Ovary (tissue), 9 donors: ENCODE data around the gene CGNL1. TPM values are rescaled to one million over a fixed set of nuclear protein-coding genes. Genes with fewer than 3 reads are reported as not detected.

Experiments used
- DNase-seq, 5 donors: peaks; one replicate each; pipeline ENCODE4 v3.0.0-alpha.2; 2019 to 2020
- H3K27ac ChIP-seq, 2 donors: fragments of 200-600 bp; one replicate each; pipeline versions ENCODE4 v1.5.1 to v1.8.0; 2019 to 2022
- H3K27me3 ChIP-seq: fragments of 200-600 bp; one replicate; pipeline ENCODE4 v1.8.0; 2022
- H3K36me3 ChIP-seq: fragments of 200-600 bp; sonication (generic); one replicate; pipeline ENCODE4 v1.5.1; 2019
- H3K4me1 ChIP-seq: one replicate; pipeline ENCODE4 v1.8.1; 2013; ENCODE audit warnings: mild to moderate bottlenecking, moderate library complexity; ENCODE audit not compliant: insufficient read depth
- H3K4me3 ChIP-seq: fragments of 200-600 bp; sonication (generic); one replicate; pipeline ENCODE4 v1.5.1; 2017
- H3K9me3 ChIP-seq, 2 donors: fragments of 200-600 bp in 1 of 2; sonication (generic) in 1 of 2; one replicate each; pipeline versions ENCODE4 v1.5.1 to v1.8.1; 2013 to 2019; ENCODE audit warnings: mild to moderate bottlenecking in 1 of 2, moderate library complexity in 1 of 2
- CTCF ChIP-seq, 3 donors: fragments of 450-650 bp in 2 of 3; fragments of 200-600 bp in 1 of 3; IDR thresholded peaks; one replicate each; pipeline versions ENCODE4 v1.5.1 to v1.8.0; 2016 to 2022; ENCODE audit warnings: antibody characterized with exemption in 3 of 3, mild to moderate bottlenecking in 1 of 3
- EP300 ChIP-seq: sonication (generic); formaldehyde crosslinking; IDR thresholded peaks from one replicate; pipeline ENCODE4 v1.6.1; 2017; ENCODE audit warnings: antibody characterized with exemption
- POLR2A ChIP-seq: fragments of 450-650 bp; IDR thresholded peaks from one replicate; pipeline ENCODE4 v1.6.1; 2017; ENCODE audit warnings: antibody characterized with exemption, mild to moderate bottlenecking, moderate library complexity
- WGBS, 3 donors: extraction: QIAGEN DNeasy Blood & Tissue Kit in 1 of 3; methylation state at CpG; one replicate each; pipeline versions ENCODE4 v1.1.5 to v1.1.7; 2013 to 2017; 5-methylcytosine and 5-hydroxymethylcytosine counted together
- intact Hi-C, 4 donors: fragments of 100-400 bp; cut with DNase I; formaldehyde crosslinking; loops; one replicate each; pipeline versions ENCODE4 v1.11.0 to v1.15.1; 2022 to 2023
- polyA plus RNA-seq, 2 donors: library from polyadenylated mRNA; stranded (reverse); fragments of 200-250 nt in 1 of 2; fragments of 350-450 nt in 1 of 2; fragmentation: Illumina TruSeq in 1 of 2; extraction: RNeasy Lipid Tissue Mini Kit (QIAGEN cat#74804) in 1 of 2; gene quantifications; one replicate each; pipeline ENCODE4 v1.2.3, GENCODE V29; 2013 to 2014
- total RNA-seq, 7 donors: library from RNA; depleted of rRNA in 2 of 7; stranded (reverse); fragments of >200 nt in 2 of 7; fragmentation: NEBNext Ultra II Directional in 3 of 7; extraction: Animal tissue kit (Norgen Biotek cat#: 25700) in 3 of 7; gene quantifications; one replicate each; pipeline versions ENCODE4 v1.1.0 to v1.2.4, GENCODE V29; 2016 to 2023
- donor health status: DM: no; HTN: no; CAD: no; lungs with moderate emphysema.
- donor health status: DM: no; HTN: no; CAD: no.
- donor health status: Bipolar disorder and iron deficiency.
- donor health status: DM: yes; HTN: yes; CAD: no.
- donor health status: DM: no; HTN: no; CAD: no.
- donor health status: DM: yes; HTN: yes; CAD: no.

Gene CGNL1
- total and polyA plus RNA-seq, 9 donors, result 7.8 to 26.1 (median 13.6) TPM

DNA sequence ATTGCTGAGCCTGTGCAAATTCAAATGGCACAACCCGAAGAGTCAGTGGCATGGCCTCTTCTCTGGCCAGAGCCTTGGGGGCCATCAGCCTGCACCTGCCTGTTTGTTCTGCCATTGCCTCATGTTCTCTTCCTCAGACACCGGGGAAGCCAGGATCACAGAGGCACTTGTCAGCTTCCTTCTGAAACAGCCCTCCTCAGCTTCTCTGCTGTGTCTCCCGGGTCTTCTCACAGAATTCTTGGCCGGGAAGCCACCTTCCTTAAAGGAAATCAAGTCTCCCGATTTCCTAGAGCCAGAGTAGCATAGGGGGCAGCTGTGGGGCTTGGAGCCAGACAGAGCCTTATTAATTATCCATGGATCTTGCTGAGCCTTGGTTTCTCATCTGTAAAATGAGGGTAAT lies 47.4 kb upstream of the CGNL1 start:
- 65 to 71% (median 68%) methylated on average over 5 of the region's 5 CpGs for WGBS, 3 donors
- Histone ChIP-seq H3K4me1 (peaks cover 1% of the 10 kb centered on the region), H3K27ac (no peak overlapping the region), H3K9me3 (no peaks in the 10 kb centered on the region), H3K27me3 (no peaks in the 10 kb centered on the region), H3K36me3 (no peaks in the 10 kb centered on the region), H3K4me3 (no peak overlapping the region)
- intact Hi-C loops, result no loop called here
- DNase-seq, result no peak
- no peak for TF ChIP-seq CTCF (IDR thresholded peaks at IDR 0.05)
- no peak for TF ChIP-seq EP300
- TF ChIP-seq POLR2A, result no peak

DNA sequence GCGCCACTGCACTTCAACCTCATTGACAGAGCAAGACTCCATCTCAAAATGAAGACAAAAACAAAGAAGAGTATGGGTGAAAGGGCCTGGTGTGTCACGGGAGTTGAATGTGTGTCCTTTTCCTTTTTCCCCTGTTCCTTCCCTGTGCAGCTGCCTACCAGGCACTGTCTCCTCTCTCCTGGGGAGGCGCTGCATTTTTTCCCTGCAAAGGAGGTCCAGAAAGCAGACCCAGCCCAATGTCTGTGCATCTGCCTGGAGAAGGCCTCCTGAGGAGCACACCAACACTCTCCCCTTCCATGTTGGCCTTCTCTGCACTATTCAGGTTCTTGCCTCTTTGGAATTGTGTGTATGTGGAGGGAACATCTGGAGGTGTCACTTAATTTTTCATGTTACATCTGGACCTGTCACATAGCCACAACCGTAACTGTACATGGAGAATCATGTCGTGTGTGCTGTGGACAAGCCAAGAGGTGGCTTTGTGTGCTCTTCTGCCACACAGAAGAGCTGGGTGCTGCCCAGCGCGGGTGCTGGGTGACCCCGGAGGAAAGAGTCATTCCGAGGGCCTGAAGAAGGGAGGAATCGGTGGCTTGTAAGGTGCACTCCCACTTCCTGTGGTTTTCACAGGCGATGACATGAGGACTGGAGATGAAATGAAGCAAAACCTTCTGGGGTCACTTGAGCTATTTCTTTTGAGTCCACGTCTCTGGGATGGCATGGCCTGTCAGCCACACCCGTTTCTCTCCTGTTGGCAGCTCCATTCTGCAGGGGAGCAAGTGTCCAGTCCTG lies 46.5 kb upstream of the CGNL1 start:
- 81 to 85% (median 83%) methylated on average over 13 of the region's 13 CpGs for WGBS, 3 donors
- Histone ChIP-seq H3K27ac (no peak overlapping the region), H3K9me3 (no peaks in the 10 kb centered on the region), H3K4me1 (peaks cover 1% of the 10 kb centered on the region), H3K4me3 (no peak overlapping the region), H3K27me3 (no peaks in the 10 kb centered on the region), H3K36me3 (no peaks in the 10 kb centered on the region)
- intact Hi-C loops, result loop anchor here in 1 of 4 donors (10.0 kb wide), 1 partner anchor 835 kb away; no protein-coding TSS in a partner anchor
- no peak for DNase-seq
- TF ChIP-seq CTCF (IDR thresholded peaks at IDR 0.05) (no peak), EP300 (no peak), POLR2A (no peak)

- intact Hi-C loops, result loop anchor here in 1 of 4 donors (10.0 kb wide), 1 partner anchor 836 kb away; no protein-coding TSS in a partner anchor
- DNase-seq, result no peak
- H3K27me3 ChIP-seq, result no peaks in the 10 kb centered on the region
- peaks cover 1% of the 10 kb centered on the region for H3K4me1 ChIP-seq
- H3K9me3 ChIP-seq, result no peaks in the 10 kb centered on the region
- TF ChIP-seq EP300 (no peak), CTCF (IDR thresholded peaks at IDR 0.05) (no peak), POLR2A (no peak)
- H3K4me3 ChIP-seq, result no peak overlapping the region
- 81 to 85% (median 81%) methylated on average over 14 of the region's 14 CpGs for WGBS, 3 donors
- H3K36me3 ChIP-seq, result no peaks in the 10 kb centered on the region
- no peak overlapping the region for H3K27ac ChIP-seq
Observed at GRCh38 chr15:57330619-57331340, 45.5 kb upstream of the CGNL1 start.

- no peak for TF ChIP-seq CTCF (IDR thresholded peaks at IDR 0.05)
- TF ChIP-seq EP300, result no peak
- TF ChIP-seq POLR2A, result no peak
- Histone ChIP-seq H3K27me3 (no peaks in the 10 kb centered on the region), H3K27ac (no peak overlapping the region), H3K4me1 (no peaks in the 10 kb centered on the region), H3K9me3 (no peaks in the 10 kb centered on the region), H3K4me3 (no peak overlapping the region), H3K36me3 (no peaks in the 10 kb centered on the region)
- no peak for DNase-seq
- intact Hi-C loops, result loop anchor here in 1 of 4 donors (10.0 kb wide), 1 partner anchor 838 kb away; no protein-coding TSS in a partner anchor
- 84 to 86% (median 86%) methylated on average over 6 to 8 of the region's 8 CpGs for WGBS, 3 donors
Observed at GRCh38 chr15:57332326-57332725, 44.0 kb upstream of the CGNL1 start.
